PC-9 (cell line): Measurements from ENCODE around the gene CCL11. TPM values are rescaled to one million over a fixed set of nuclear protein-coding genes. Genes with fewer than 3 reads are reported as not detected.

Experiments used
- BruUV-seq: library from RNA; stranded (reverse); fragments of 400-500 nt; replicated peaks from 2 replicates; lab custom pipeline; 2021; lab: Mats Ljungman, UMichigan
- CTCF ChIA-PET: fragments of 300-600 bp; sonication (Branson Sonifier 250); formaldehyde crosslinking; loops from one replicate; lab custom pipeline; 2022; ENCODE audit warnings: antibody characterized with exemption; lab: Charles Lee
- POLR2A ChIA-PET: fragments of 300-600 bp; sonication (Branson Sonifier 250); formaldehyde crosslinking; loops from one replicate; lab custom pipeline; 2022; ENCODE audit warnings: antibody characterized with exemption; ENCODE audit not compliant: unreplicated experiment; lab: Charles Lee
- DNase-seq, 2 experiments: peaks; one replicate each; pipeline versions ENCODE4 v3.0.0 to v3.0.0-alpha.2; 2015 to 2022; ENCODE audit warnings: mixed read lengths in 1 of 2
- H2AFZ ChIP-seq: fragments of 200-600 bp; sonication (generic); 2 replicates; pipeline ENCODE4 v1.8.1; 2017; ENCODE audit warnings: antibody characterized with exemption
- H3F3A ChIP-seq: fragments of 200-600 bp; sonication (generic); 2 replicates; pipeline ENCODE4 v1.8.1; 2017; ENCODE audit warnings: antibody characterized with exemption, mild to moderate bottlenecking, low read depth; ENCODE audit not compliant: insufficient read depth
- H3K27ac ChIP-seq: fragments of 200-600 bp; sonication (generic); 2 replicates; pipeline ENCODE4 v1.6.1; 2016; ENCODE audit warnings: mixed run types
- H3K27me3 ChIP-seq: fragments of 200-600 bp; sonication (generic); 2 replicates; pipeline ENCODE4 v1.6.1; 2016; ENCODE audit warnings: low read depth, mixed run types; ENCODE audit not compliant: insufficient read depth
- H3K36me3 ChIP-seq: fragments of 200-600 bp; sonication (generic); 2 replicates; pipeline ENCODE4 v1.6.1; 2016; ENCODE audit warnings: low read depth, mixed run types
- H3K4me1 ChIP-seq: fragments of 200-600 bp; sonication (generic); replicated peaks from 2 replicates; pipeline ENCODE4 v1.6.1; 2016; ENCODE audit warnings: mixed run types; ENCODE audit not compliant: insufficient read depth
- H3K4me2 ChIP-seq: fragments of 200-600 bp; sonication (generic); 2 replicates; pipeline ENCODE4 v1.6.1; 2017; ENCODE audit warnings: mixed run types
- H3K4me3 ChIP-seq: fragments of 200-600 bp; sonication (generic); 2 replicates; pipeline ENCODE4 v1.6.1; 2016; ENCODE audit warnings: mixed run types
- H3K79me2 ChIP-seq: fragments of 200-600 bp; sonication (generic); 2 replicates; pipeline ENCODE4 v1.6.1; 2017; ENCODE audit warnings: low read depth, mixed run types
- H3K9me2 ChIP-seq: fragments of 200-600 bp; sonication (generic); 2 replicates; pipeline ENCODE4 v1.8.1; 2017; ENCODE audit warnings: mild to moderate bottlenecking; ENCODE audit not compliant: insufficient read depth
- H3K9me3 ChIP-seq: fragments of 200-600 bp; sonication (generic); 2 replicates; pipeline ENCODE4 v1.8.1; 2016; ENCODE audit warnings: low read depth; ENCODE audit not compliant: insufficient read depth
- H4K20me1 ChIP-seq: fragments of 200-600 bp; sonication (generic); 2 replicates; pipeline ENCODE4 v1.8.1; 2017; ENCODE audit not compliant: insufficient read depth
- CTCF ChIP-seq: fragments of 200-600 bp; sonication (generic); conservative IDR thresholded peaks from 2 replicates; pipeline ENCODE4 v1.6.1; 2017; ENCODE audit warnings: mixed run types, antibody characterized with exemption, mild to moderate bottlenecking, moderate library complexity
- EZH2 ChIP-seq: fragments of 200-600 bp; sonication (generic); IDR thresholded peaks from 2 replicates; pipeline ENCODE4 v1.8.0; 2017; ENCODE audit warnings: antibody characterized with exemption, low read depth
- intact Hi-C: fragments of 100-400 bp; cut with micrococcal nuclease; formaldehyde crosslinking; loops from one replicate; pipeline ENCODE4 v1.10.0; 2022; ENCODE audit not compliant: unreplicated experiment
- total RNA-seq: library from RNA; stranded (reverse); gene quantifications from 2 replicates; pipeline ENCODE4 v1.2.3, GENCODE V29; 2021

Gene CCL11
- total RNA-seq, 1 experiment from 2014 or later: not detected

- no peaks in the 10 kb centered on the region for H3K9me3 ChIP-seq
- no peaks in the 10 kb centered on the region for H3K36me3 ChIP-seq
- BruUV-seq: no TSS peak
- no peak overlapping the region for H2AFZ ChIP-seq
- intact Hi-C loops: no loop called here
- ChIA-PET CTCF (no interaction called here), POLR2A (no interaction called here)
- H3K4me3 ChIP-seq: no peak overlapping the region
- no peak overlapping the region for H3K27ac ChIP-seq
- no peaks in the 10 kb centered on the region for H3K9me2 ChIP-seq
- TF ChIP-seq CTCF (no peak), EZH2 (no peak)
- no peaks in the 10 kb centered on the region for H3K4me1 ChIP-seq
- H4K20me1 ChIP-seq: no peaks in the 10 kb centered on the region
- no peak for DNase-seq
- H3K79me2 ChIP-seq: no peaks in the 10 kb centered on the region
- no peak overlapping the region for H3K4me2 ChIP-seq
- no peaks in the 10 kb centered on the region for H3F3A ChIP-seq
- peaks cover 19% of the 10 kb centered on the region; the same call in 1 of the 2 replicates for H3K27me3 ChIP-seq
Measured at GRCh38 chr17:34257299-34257985, 28.1 kb upstream of the CCL11 start.

GRCh38 chr17:34257986-34258326 lies 27.6 kb upstream of the CCL11 start:
- DNase-seq: no peak
- intact Hi-C loops: no loop called here
- Histone ChIP-seq H3K9me3 (no peaks in the 10 kb centered on the region), H3K79me2 (no peaks in the 10 kb centered on the region), H3K4me1 (no peaks in the 10 kb centered on the region), H3K36me3 (no peaks in the 10 kb centered on the region), H3K4me3 (no peak overlapping the region), H3K9me2 (no peaks in the 10 kb centered on the region), H2AFZ (no peak overlapping the region), H3K4me2 (no peak overlapping the region), H3K27ac (no peak overlapping the region), H3K27me3 (peaks cover 14% of the 10 kb centered on the region; the same call in 1 of the 2 replicates), H3F3A (no peaks in the 10 kb centered on the region), H4K20me1 (no peaks in the 10 kb centered on the region)
- BruUV-seq: no TSS peak
- TF ChIP-seq CTCF (no peak), EZH2 (no peak)
- POLR2A ChIA-PET: no interaction called here
- CTCF ChIA-PET: no interaction called here

- H3F3A ChIP-seq: no peaks in the 10 kb centered on the region
- H3K4me3 ChIP-seq: no peak overlapping the region
- TF ChIP-seq CTCF: no peak
- no peak for TF ChIP-seq EZH2
- no peaks in the 10 kb centered on the region for H4K20me1 ChIP-seq
- no peak overlapping the region for H2AFZ ChIP-seq
- DNase-seq: no peak
- H3K9me2 ChIP-seq: no peaks in the 10 kb centered on the region
- no peaks in the 10 kb centered on the region for H3K79me2 ChIP-seq
- intact Hi-C loops: no loop called here
- no peaks in the 10 kb centered on the region for H3K36me3 ChIP-seq
- no TSS peak for BruUV-seq
- ChIA-PET CTCF (no interaction called here), POLR2A (no interaction called here)
- H3K4me2 ChIP-seq: no peak overlapping the region
- H3K9me3 ChIP-seq: no peaks in the 10 kb centered on the region
- no peaks in the 10 kb centered on the region for H3K4me1 ChIP-seq
- H3K27ac ChIP-seq: no peak overlapping the region
- H3K27me3 ChIP-seq: peaks cover 12% of the 10 kb centered on the region; the same call in 1 of the 2 replicates
Measured at GRCh38 chr17:34259146-34259545, 26.4 kb upstream of the CCL11 start.
